AG09319 (cell line): ENCODE results near the gene COIL.

Source experiments
- DNase-seq: peaks from one replicate; pipeline ENCODE4 v3.0.0-alpha.2; 2010; ENCODE audit warnings: low read depth; ENCODE audit errors: extremely low read depth
- TF ChIP-seq, protein P1 (sequence below): IDR thresholded peaks from 2 replicates; pipeline ENCODE4 v1.5.1; 2011; ENCODE audit warnings: low read depth, mild to moderate bottlenecking, inconsistent platforms, low read length, moderate library complexity

COIL gene, protein sequence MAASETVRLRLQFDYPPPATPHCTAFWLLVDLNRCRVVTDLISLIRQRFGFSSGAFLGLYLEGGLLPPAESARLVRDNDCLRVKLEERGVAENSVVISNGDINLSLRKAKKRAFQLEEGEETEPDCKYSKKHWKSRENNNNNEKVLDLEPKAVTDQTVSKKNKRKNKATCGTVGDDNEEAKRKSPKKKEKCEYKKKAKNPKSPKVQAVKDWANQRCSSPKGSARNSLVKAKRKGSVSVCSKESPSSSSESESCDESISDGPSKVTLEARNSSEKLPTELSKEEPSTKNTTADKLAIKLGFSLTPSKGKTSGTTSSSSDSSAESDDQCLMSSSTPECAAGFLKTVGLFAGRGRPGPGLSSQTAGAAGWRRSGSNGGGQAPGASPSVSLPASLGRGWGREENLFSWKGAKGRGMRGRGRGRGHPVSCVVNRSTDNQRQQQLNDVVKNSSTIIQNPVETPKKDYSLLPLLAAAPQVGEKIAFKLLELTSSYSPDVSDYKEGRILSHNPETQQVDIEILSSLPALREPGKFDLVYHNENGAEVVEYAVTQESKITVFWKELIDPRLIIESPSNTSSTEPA

DNA sequence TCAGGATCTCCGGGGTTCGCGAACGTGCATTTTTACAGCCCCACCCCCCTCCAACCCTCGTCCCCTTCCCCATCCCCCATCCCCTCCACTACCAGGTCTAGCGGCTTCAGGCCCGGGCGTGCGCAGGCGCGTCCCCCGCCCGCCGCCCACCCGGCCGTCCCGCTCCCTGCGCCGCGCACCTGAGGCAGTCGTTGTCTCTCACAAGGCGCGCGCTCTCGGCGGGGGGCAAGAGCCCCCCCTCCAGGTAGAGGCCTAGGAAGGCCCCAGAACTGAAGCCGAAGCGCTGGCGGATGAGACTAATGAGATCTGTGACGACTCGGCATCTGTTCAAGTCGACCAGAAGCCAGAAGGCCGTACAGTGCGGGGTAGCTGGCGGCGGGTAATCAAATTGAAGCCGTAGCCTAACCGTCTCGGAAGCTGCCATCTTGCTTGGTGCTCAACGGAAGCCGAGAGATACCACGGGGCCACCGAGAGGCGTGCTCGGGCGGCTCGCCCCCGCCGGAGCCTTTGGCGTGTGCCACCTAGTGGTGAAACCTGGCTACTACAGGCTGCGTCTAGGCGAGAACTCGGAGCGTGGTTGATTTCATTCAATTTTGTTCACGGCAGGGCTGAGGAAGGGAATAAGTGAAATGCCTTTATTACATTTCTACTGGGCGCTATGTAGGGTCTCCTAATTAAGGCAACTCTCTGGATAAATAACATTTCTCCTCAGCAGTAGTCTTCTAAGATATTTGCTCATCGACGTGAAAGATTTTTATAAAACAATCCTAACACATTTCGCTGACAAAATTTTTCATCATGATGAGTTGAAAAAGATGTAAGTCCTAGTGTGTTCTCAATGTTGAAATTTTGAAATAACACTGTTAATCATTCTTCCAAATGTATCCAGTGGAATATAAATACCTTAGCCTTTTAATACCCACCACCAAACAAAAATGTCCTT lies at the start of gene COIL:
COIL (minus strand) TSS at position 455 of the 943 bp plus-strand sequence; CDS start at position 424, 31 bp downstream.
- TF ChIP-seq, protein P1, sequence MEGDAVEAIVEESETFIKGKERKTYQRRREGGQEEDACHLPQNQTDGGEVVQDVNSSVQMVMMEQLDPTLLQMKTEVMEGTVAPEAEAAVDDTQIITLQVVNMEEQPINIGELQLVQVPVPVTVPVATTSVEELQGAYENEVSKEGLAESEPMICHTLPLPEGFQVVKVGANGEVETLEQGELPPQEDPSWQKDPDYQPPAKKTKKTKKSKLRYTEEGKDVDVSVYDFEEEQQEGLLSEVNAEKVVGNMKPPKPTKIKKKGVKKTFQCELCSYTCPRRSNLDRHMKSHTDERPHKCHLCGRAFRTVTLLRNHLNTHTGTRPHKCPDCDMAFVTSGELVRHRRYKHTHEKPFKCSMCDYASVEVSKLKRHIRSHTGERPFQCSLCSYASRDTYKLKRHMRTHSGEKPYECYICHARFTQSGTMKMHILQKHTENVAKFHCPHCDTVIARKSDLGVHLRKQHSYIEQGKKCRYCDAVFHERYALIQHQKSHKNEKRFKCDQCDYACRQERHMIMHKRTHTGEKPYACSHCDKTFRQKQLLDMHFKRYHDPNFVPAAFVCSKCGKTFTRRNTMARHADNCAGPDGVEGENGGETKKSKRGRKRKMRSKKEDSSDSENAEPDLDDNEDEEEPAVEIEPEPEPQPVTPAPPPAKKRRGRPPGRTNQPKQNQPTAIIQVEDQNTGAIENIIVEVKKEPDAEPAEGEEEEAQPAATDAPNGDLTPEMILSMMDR: peak; percentile 98
- peak; percentile 75 for DNase-seq

DNA sequence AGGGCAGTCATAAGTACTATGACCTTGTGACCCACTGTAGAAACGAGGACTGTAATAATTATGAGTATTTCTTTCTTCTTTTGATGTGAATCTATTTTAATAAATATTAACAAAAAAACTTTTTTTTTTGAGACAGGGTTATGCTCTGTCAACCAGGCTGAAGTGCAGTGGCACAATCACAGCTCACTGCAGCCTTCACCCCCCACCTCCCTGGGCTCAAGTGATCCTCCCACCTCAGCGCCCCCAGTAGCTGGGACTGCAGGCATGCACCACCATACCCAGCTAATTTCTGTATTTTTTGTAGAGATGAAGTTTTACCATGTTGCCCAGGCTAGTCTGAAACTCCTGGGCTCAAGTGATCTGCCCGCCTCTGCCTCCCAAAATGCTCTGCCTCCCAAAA lies 49.6 kb upstream of the COIL start:
- TF ChIP-seq, protein P1: no peak
- no peak for DNase-seq

DNA sequence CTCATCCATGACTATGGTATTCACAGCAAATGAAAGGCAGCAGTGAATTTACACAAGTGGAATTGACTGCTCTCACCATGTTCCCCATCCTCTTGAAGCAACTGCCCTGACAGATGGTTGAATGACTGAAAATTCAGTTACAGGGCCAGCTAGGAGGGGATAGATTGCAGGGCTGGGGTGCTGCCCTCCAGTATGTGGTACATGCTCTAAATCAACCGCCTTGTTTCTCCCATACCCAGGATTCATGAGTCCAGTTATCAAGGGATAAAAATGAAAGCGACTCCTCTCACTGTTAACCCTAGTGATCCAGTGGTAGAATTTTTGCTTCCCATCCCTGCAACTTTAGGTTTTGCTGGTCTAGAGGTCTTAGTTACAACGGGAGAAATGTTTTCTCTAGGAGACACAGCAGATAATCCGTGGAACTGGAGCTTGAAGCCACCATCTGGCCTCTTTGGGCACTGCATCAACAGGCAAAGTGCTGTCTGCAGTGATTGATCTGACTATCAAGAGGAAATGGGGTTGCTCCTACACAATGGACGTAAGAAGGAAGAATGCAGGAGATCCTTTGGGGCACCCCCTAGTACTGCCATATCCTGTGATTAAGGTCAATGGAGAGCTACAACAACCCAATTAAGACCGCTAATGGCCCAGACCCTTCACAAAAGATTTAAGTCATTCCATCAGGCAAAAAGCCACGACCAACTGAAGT lies 49.0 kb upstream of the COIL start:
- no peak for DNase-seq
- TF ChIP-seq, protein P1: peak; percentile 77

DNA sequence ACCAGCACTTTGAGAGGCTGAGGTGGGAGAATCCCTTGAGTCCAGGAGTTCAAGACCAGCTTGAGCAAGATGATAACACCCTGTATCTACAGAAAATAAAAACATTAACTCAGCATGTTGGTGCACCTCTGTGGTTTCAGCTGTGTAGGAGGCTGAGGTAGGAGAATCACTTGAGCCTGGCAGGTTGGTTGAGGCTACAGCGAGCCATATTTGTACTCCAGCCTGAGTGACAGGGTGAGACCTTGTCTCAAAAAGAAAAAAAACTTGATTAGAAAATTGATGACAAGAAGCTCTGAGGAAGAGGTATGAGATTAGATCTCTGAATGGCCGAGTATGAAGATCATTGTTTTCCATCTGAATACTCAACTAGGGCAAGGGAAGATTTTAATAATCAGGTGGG lies 48.1 kb upstream of the COIL start:
- TF ChIP-seq, protein P1: no peak
- DNase-seq: no peak

DNA sequence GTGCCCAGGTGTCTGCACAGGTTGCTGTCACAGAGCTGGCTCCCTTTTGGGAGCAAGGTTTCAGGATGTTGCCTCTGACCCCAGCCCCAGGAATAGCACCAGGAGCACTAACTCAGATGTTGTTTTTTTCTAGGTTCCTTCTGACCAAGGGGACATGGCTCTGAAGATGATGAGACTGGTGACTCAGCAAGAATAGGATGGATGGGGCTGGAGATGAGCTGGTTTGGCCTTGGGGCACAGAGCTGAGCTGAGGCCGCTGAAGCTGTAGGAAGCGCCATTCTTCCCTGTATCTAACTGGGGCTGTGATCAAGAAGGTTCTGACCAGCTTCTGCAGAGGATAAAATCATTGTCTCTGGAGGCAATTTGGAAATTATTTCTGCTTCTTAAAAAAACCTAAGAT lies 45.2 kb upstream of the COIL start:
- TF ChIP-seq, protein P1: no peak
- DNase-seq: no peak

DNA sequence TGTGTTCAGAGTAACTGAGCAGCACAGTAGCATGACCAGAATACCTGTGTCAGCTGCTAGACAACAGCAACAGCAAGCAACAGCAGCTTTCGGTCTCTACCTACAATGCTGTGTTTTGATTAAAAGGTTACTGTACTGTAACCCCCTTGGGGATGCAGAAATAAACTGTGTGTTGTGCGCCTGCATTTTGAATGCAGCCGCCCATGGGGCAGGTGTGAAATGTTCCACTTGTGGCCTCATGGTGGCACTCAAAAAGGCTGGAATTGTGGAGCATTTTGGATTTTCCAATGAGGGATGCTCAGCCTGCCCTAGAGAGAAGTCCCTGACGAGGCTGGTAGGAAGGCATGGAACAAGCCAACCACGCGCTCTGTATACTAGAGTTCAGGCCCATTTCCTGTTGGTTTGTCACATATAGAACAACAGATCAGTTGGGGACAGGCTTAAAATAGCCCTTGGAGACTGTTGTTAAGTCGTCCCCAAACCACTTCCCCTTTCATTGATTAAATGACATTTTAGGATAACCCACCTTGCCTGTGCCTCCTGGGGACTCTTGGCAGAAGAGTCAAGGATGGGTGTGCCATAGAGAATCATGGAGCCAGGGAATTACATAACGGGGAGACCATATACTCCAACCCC lies 44.2 kb upstream of the COIL start:
- DNase-seq: no peak
- TF ChIP-seq, protein P1: no peak
